NCI-H345 (cell line): ENCODE measurements around the gene SPINK8.
A peak's percentile ranks its signal among the peaks of the same experiment; 100 is the strongest.

ENCODE experiments used
- DNase-seq: peaks from one replicate; lab custom pipeline; 2025; lab: John Stamatoyannopoulos, UW

Gene SPINK8

GRCh38 chr3:48320996-48321395 is 12.5 kb downstream of the SPINK8 start:
- DNase-seq = no peak

DNA sequence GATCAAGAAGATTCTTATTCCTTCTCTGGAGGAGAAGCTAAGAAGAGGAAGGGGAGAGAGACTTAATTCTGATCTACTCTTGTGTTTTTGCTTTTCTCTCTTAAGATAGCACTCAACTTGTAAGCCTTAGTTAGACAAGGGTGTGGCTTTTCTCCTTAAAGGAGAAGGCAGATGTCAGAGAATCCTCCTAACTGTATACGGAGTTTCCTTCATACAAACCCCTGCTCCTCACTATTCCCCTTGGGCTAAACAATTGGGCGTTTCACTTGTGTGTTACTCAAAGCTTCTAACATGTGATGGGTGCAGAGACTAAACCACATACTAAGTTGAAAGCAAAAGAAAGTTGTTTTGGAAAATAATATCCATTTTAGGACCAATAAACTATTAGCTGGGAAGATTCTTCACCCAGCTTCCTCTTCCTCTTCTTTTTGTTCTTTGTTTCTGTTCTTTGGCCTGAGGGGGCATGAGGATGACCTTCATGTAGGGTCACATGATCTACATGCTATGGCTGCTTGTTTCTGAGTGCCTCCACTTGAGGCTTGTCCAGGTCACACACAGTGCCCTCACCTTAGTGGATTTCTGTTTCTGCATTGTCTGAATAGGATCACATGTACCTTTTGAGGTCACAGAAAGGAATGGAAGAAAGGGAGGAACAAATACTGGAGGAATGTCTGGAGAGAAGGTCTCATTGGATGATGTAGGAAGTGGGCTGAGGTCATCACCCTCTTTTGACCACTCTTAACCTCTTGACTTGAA is 14.6 kb downstream of the SPINK8 start:
- DNase-seq = no peak

GRCh38 chr3:48314542-48314941 is 18.9 kb downstream of the SPINK8 start:
- no peak for DNase-seq

DNA sequence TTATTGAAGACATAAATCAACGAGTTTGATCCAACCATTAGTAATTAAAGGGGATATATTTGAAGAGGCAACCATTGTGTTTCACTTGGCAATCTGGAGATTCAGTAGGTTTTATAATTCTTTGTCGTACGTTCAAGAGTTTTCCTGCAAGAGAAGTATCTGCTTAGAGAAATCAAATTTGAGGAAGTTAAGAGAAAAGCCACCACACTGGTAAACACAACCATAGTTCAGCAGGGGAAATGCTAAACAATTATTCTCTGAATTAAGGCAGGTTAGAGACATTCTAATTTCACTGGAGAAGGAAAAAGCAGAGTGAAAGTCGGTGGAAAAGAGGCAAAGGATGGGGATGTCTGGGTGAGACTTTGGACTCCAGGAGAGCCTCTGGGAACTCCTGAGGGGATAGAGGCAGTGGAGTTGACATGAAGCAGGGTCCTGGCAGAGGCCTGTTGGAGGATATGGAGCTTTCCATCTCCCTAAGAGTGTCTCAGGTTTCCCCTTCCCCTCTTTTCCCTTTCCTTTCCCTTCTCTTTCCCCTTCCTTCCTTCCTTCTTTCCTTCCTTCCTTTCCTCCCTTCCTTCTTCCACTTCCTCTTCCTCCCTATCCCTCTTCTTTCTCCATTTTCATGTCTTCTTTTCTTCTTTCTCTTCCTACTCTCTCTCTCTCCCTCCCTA is 26.5 kb downstream of the SPINK8 start:
- no peak for DNase-seq

- no peak for DNase-seq
Observed at GRCh38 chr3:48306290-48306689, 27.2 kb downstream of the SPINK8 start.

GRCh38 chr3:48305396-48305795 is 28.1 kb downstream of the SPINK8 start:
- DNase-seq = no peak

GRCh38 chr3:48303021-48303420 is 30.4 kb downstream of the SPINK8 start:
- no peak for DNase-seq

- peak; percentile 9 for DNase-seq
Observed at GRCh38 chr3:48301800-48302166, 31.7 kb downstream of the SPINK8 start.

- peak; percentile 77 for DNase-seq
Observed at GRCh38 chr3:48301020-48301799, 32.3 kb downstream of the SPINK8 start, which contains the start of gene NME6. TSS of gene NME6 (minus strand) at chr3:48301367.

DNA sequence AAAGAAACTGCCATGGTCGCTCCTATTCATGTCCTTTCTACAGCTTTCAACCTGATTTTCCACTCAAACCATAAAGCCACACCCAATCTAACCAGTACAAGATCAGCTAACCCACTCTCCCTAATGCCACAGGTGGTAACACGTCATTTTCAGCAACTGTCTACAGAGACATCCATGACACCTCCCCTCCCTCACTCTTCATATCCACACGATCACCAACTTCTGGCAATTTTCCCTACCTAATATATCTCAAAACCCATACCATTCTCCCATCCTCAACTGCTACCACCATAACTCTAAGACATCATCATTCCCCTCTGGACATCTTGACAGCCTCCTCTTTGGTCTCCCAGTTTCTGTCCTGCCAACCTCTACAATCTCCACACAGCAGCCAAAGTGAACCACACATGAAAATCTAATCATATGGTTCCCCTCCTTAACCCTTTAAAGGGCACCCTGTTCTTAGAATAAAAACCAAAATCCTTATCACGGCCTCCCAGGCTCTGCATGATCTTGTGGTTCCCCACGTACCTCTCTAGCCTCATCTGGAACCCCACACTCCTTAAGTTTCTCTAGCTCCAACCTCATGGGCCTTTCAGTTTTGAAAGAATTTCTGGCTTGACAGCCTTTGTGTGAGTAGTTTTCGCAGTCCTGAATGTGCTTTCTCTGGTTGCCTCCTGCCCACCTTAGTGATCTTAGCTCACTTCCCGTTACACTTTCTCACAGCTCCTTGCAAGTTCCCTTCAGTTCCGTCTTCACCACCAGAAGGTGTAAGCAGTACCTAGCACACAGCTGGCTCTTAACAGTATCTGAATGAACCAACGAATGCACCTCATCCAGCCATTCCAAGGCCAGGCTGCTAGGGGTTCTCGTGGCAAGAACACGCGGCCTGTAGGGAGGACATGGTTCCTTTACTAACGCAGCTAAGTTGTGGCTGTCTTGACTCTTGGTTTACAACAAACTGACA is 33.4 kb downstream of the SPINK8 start:
- no peak for DNase-seq

- DNase-seq = no peak
Observed at GRCh38 chr3:48297111-48297810, 36.2 kb downstream of the SPINK8 start.

GRCh38 chr3:48296699-48297098 is 36.8 kb downstream of the SPINK8 start:
- DNase-seq = no peak

GRCh38 chr3:48294611-48295263 is 38.7 kb downstream of the SPINK8 start:
- no peak for DNase-seq

GRCh38 chr3:48289659-48290058 is 43.8 kb downstream of the SPINK8 start:
- no peak for DNase-seq

DNA sequence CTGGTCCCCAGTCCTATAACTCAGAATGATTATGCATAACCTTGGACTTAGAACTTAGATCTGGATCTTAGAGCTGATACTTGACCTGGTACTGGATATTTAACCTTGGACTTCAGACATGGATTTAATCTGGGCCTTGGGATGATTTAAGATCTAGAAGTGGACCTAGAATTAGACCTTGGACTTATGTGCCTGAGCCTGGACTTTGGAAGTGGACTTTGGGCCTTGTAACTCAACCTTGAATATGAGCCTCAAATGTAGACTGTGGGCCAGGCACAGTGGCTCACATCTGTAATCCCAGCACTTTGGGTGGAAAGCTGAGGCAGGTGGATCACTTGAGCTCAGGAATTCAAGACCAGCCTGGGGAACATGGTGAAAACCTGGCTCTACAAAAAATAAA is 46.4 kb downstream of the SPINK8 start:
- DNase-seq = no peak

DNA sequence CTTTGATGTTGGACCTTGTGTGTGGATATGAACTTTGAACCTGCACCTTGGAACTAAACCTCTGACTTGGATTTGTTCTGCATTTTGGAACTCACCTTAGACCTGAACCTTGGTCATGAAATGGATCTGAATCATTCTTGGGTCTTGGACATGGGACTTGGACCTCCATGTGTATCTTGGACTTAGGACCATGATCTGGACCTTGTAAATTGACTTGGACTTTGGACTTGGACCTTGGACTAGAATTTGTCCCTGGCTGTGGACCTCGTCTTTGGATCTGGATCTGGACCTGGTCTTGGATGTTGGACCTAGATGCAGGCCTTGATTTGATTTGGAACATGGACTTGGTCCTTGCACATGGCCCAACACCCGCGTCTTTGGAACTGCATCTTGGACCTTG is 47.2 kb downstream of the SPINK8 start:
- DNase-seq = no peak

- DNase-seq = no peak
Observed at GRCh38 chr3:48285675-48286074, 47.8 kb downstream of the SPINK8 start.

- DNase-seq = no peak
Observed at GRCh38 chr3:48285132-48285531, 48.3 kb downstream of the SPINK8 start.

DNA sequence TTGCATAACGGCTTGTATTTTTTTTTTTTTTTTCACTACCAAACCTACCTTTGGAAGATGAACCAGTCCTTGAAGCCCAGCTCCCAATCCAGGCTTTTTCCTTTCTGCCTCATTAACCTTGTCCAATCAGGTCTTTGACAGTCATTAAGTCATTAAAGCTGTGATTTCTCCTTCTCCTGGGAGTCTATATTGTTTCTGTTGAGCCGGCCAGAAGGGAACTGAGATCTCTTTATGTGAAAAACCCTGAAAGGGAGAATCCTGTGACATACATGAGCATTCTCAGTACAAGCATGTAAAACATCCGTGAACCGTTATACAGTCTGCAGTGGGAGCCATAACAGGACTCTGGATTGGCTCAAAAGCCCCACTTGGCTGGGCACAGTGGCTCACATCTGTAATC is 52.6 kb downstream of the SPINK8 start:
- DNase-seq = no peak

GRCh38 chr3:48278884-48279559 is 54.4 kb downstream of the SPINK8 start:
- no peak for DNase-seq
